Caco-2 (cell line): ENCODE results near the gene SNF8. TPM values are rescaled to one million over a fixed set of nuclear protein-coding genes. Genes with fewer than 3 reads are reported as not detected.

ENCODE experiments used
- BruUV-seq: library from RNA; stranded (reverse); fragments of 400-500 nt; replicated peaks from 2 replicates; lab custom pipeline; 2021; lab: Mats Ljungman, UMichigan
- CTCF ChIA-PET: fragments of 300-600 bp; sonication (Branson Sonifier 250); formaldehyde crosslinking; loops from one replicate; lab custom pipeline; 2022; ENCODE audit warnings: antibody characterized with exemption; lab: Charles Lee
- POLR2A ChIA-PET: fragments of 300-600 bp; sonication (Branson Sonifier 250); formaldehyde crosslinking; loops from one replicate; lab custom pipeline; 2022; ENCODE audit warnings: antibody characterized with exemption; lab: Charles Lee
- DNase-seq, 2 experiments: peaks; one replicate each; pipeline versions ENCODE4 v3.0.0 to v3.0.0-alpha.2; 2020 to 2022
- H3K27me3 ChIP-seq: replicated peaks from 2 replicates; pipeline ENCODE4 v1.6.0; 2011; ENCODE audit warnings: low read length; ENCODE audit not compliant: control insufficient read depth, insufficient read depth
- H3K36me3 ChIP-seq: 2 replicates; pipeline ENCODE4 v1.5.1; 2011; ENCODE audit warnings: low read length; ENCODE audit not compliant: control insufficient read depth, insufficient read depth
- H3K4me1 ChIP-seq: fragments of 250-450 bp; sonication (Bioruptor Pico); 2 replicates; pipeline ENCODE4 v1.5.1; 2020; ENCODE audit warnings: mild to moderate bottlenecking
- H3K4me3 ChIP-seq: 2 replicates; pipeline ENCODE4 v1.5.1; 2011; ENCODE audit warnings: low read depth, mild to moderate bottlenecking, control low read depth, low read length
- H3K9me3 ChIP-seq: fragments of 250-450 bp; sonication (Bioruptor Pico); 2 replicates; pipeline ENCODE4 v1.5.1; 2020; ENCODE audit warnings: mild to moderate bottlenecking, moderate library complexity
- H3K27ac Mint-ChIP-seq: one replicate; pipeline ENCODE4 v1.8.0; 2022; ENCODE audit warnings: mixed read lengths; ENCODE audit not compliant: unreplicated experiment
- H3K27me3 Mint-ChIP-seq: one replicate; pipeline ENCODE4 v1.8.0; 2022; ENCODE audit warnings: mixed read lengths; ENCODE audit not compliant: insufficient read depth, unreplicated experiment
- H3K36me3 Mint-ChIP-seq: one replicate; pipeline ENCODE4 v1.8.0; 2022; ENCODE audit warnings: mild to moderate bottlenecking, mixed read lengths; ENCODE audit not compliant: insufficient read depth, unreplicated experiment
- H3K4me1 Mint-ChIP-seq: one replicate; pipeline ENCODE4 v1.8.0; 2022; ENCODE audit warnings: low read depth, mixed read lengths; ENCODE audit not compliant: unreplicated experiment
- H3K4me3 Mint-ChIP-seq: one replicate; pipeline ENCODE4 v1.8.0; 2022; ENCODE audit warnings: mild to moderate bottlenecking, moderate library complexity, mixed read lengths; ENCODE audit not compliant: unreplicated experiment
- H3K9me3 Mint-ChIP-seq: one replicate; pipeline ENCODE4 v1.8.0; 2022; ENCODE audit warnings: mixed read lengths; ENCODE audit not compliant: unreplicated experiment
- CTCF ChIP-seq, 2 experiments: fragments of 200-600 bp in 1 of 2; IDR thresholded peaks; 1 replicate in 1 of 2; 2 replicates in 1 of 2; pipeline versions ENCODE4 v1.5.1 to v1.8.0; 2011 to 2022; ENCODE audit warnings: antibody characterized with exemption in 1 of 2, control low read depth in 1 of 2, inconsistent platforms in 1 of 2, low read depth in 1 of 2, low read length in 1 of 2, mild to moderate bottlenecking in 1 of 2, moderate library complexity in 1 of 2; ENCODE audit not compliant: insufficient read depth in 1 of 2, severe bottlenecking in 1 of 2, unreplicated experiment in 1 of 2
- intact Hi-C: fragments of 100-400 bp; cut with micrococcal nuclease; formaldehyde crosslinking; loops from one replicate; pipeline ENCODE4 v1.10.0; 2022; ENCODE audit not compliant: unreplicated experiment
- total RNA-seq: library from RNA; stranded (reverse); gene quantifications from 2 replicates; pipeline ENCODE4 v1.2.3, GENCODE V29; 2022

SNF8 gene
- total RNA-seq, 1 experiment from 2014 or later = 457 TPM

- no peak overlapping the region for H3K4me3 ChIP-seq
- Mint-ChIP-seq H3K4me3 (no peak overlapping the region), H3K4me1 (peaks cover 26% of the 10 kb centered on the region), H3K27ac (no peak overlapping the region), H3K36me3 (peaks cover 32% of the 10 kb centered on the region), H3K9me3 (no peaks in the 10 kb centered on the region), H3K27me3 (no peaks in the 10 kb centered on the region)
- no peak for TF ChIP-seq CTCF (IDR thresholded peaks at IDR 0.05; ENCODE audit: insufficient read depth in 1 of 2, low read depth in 1 of 2, low read length in 1 of 2, severe bottlenecking in 1 of 2, unreplicated experiment in 1 of 2)
- H3K36me3 ChIP-seq = no peaks in the 10 kb centered on the region
- peaks cover 16% of the 10 kb centered on the region for H3K4me1 ChIP-seq
- CTCF ChIA-PET = interaction anchor here (1.0 to 1.2 kb wide), 3 partner anchors 39 to 109 kb away, joined by 3 to 4 read pairs (median 3); no protein-coding TSS in a partner anchor
- POLR2A ChIA-PET = interaction anchor here (0.5 kb wide), 1 partner anchor 90 kb away, joined by 4 read pairs; no protein-coding TSS in a partner anchor
- BruUV-seq = no TSS peak
- intact Hi-C loops = no loop called here
- no peak for DNase-seq
- no peaks in the 10 kb centered on the region for H3K9me3 ChIP-seq
- no peaks in the 10 kb centered on the region for H3K27me3 ChIP-seq
These were observed 48.7 kb upstream of the SNF8 start for GRCh38 chr17:48993305-48993704.

- Histone ChIP-seq H3K4me3 (no peak overlapping the region), H3K27me3 (no peaks in the 10 kb centered on the region), H3K9me3 (no peaks in the 10 kb centered on the region), H3K36me3 (no peaks in the 10 kb centered on the region), H3K4me1 (peaks cover 16% of the 10 kb centered on the region)
- Mint-ChIP-seq H3K4me3 (no peak overlapping the region), H3K27me3 (no peaks in the 10 kb centered on the region), H3K27ac (no peak overlapping the region), H3K4me1 (peaks cover 26% of the 10 kb centered on the region), H3K9me3 (no peaks in the 10 kb centered on the region), H3K36me3 (peaks cover 23% of the 10 kb centered on the region)
- TF ChIP-seq CTCF (IDR thresholded peaks at IDR 0.05; ENCODE audit: insufficient read depth in 1 of 2, low read depth in 1 of 2, low read length in 1 of 2, severe bottlenecking in 1 of 2, unreplicated experiment in 1 of 2) = no peak
- DNase-seq = no peak
- ChIA-PET CTCF (interaction anchor here (1.0 to 1.1 kb wide), 2 partner anchors 40 to 108 kb away, joined by 3 to 4 read pairs; no protein-coding TSS in a partner anchor), POLR2A (interaction anchor here (0.6 kb wide), 1 partner anchor 46 kb away, joined by 4 read pairs; no protein-coding TSS in a partner anchor)
- no TSS peak for BruUV-seq
- intact Hi-C loops = no loop called here
These were observed 47.8 kb upstream of the SNF8 start for GRCh38 chr17:48992444-48992843.

GRCh38 chr17:48990882-48991357 lies 46.3 kb upstream of the SNF8 start:
- Histone ChIP-seq H3K4me1 (peaks cover 16% of the 10 kb centered on the region), H3K9me3 (no peaks in the 10 kb centered on the region), H3K27me3 (no peaks in the 10 kb centered on the region), H3K36me3 (no peaks in the 10 kb centered on the region), H3K4me3 (no peak overlapping the region)
- peaks cover 26% of the 10 kb centered on the region for H3K4me1 Mint-ChIP-seq
- H3K27ac Mint-ChIP-seq = no peak overlapping the region
- H3K9me3 Mint-ChIP-seq = no peaks in the 10 kb centered on the region
- H3K4me3 Mint-ChIP-seq = peak overlapping the region; percentile 46
- H3K27me3 Mint-ChIP-seq = no peaks in the 10 kb centered on the region
- TF ChIP-seq CTCF (IDR thresholded peaks at IDR 0.05; ENCODE audit: insufficient read depth in 1 of 2, low read depth in 1 of 2, low read length in 1 of 2, severe bottlenecking in 1 of 2, unreplicated experiment in 1 of 2) = no peak
- POLR2A ChIA-PET = no interaction called here
- H3K36me3 Mint-ChIP-seq = peaks cover 8% of the 10 kb centered on the region
- peak in 1 of 2 experiments; percentile 30 for DNase-seq
- intact Hi-C loops = no loop called here
- CTCF ChIA-PET = no interaction called here
- no TSS peak for BruUV-seq
